IPS-15b (cell line): ENCODE results near the gene GAP43.

ENCODE experiments used
- H3K27me3 ChIP-seq: one replicate; pipeline ENCODE4 v1.6.1; 2013; ENCODE audit warnings: low read length; ENCODE audit not compliant: control insufficient read depth, insufficient read depth
- H3K36me3 ChIP-seq: one replicate; pipeline ENCODE4 v1.6.1; 2013; ENCODE audit warnings: low read length; ENCODE audit not compliant: control insufficient read depth, insufficient read depth
- H3K4me1 ChIP-seq: one replicate; pipeline ENCODE4 v1.6.1; 2013; ENCODE audit warnings: mild to moderate bottlenecking, low read length; ENCODE audit not compliant: control insufficient read depth, insufficient read depth
- H3K4me3 ChIP-seq: one replicate; pipeline ENCODE4 v1.5.1; 2013; ENCODE audit warnings: low read depth, low read length
- H3K9ac ChIP-seq: one replicate; pipeline ENCODE4 v1.6.1; 2013; ENCODE audit warnings: low read depth, mild to moderate bottlenecking, low read length
- H3K9me3 ChIP-seq: one replicate; pipeline ENCODE4 v1.6.1; 2013; ENCODE audit warnings: mild to moderate bottlenecking, low read length; ENCODE audit not compliant: control insufficient read depth, insufficient read depth

GAP43 gene

DNA sequence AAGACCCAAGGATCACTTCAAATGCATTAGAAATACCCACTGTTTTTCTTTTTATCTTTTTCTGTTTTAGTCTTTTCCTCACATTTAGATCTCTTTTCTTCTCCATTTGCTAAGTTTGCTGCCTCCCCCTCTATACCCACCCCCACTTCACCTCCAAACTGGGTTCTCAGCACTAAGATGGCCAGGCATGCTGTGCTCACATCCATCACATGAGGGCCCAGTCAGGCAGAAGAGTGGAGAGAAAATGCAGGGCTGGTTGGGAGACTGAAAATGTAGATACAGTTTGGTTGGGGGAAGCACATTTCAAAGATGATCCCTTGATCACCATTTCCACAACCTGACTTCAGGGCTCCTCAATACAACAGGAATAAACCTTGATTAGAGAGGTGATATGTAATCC is 8.7 kb downstream of the GAP43 start:
- H3K4me3 ChIP-seq, result no peak overlapping the region
- H3K36me3 ChIP-seq, result no peaks in the 10 kb centered on the region
- peaks cover 17% of the 10 kb centered on the region for H3K4me1 ChIP-seq
- H3K9me3 ChIP-seq, result no peaks in the 10 kb centered on the region
- H3K27me3 ChIP-seq, result no peaks in the 10 kb centered on the region
- no peak overlapping the region for H3K9ac ChIP-seq

DNA sequence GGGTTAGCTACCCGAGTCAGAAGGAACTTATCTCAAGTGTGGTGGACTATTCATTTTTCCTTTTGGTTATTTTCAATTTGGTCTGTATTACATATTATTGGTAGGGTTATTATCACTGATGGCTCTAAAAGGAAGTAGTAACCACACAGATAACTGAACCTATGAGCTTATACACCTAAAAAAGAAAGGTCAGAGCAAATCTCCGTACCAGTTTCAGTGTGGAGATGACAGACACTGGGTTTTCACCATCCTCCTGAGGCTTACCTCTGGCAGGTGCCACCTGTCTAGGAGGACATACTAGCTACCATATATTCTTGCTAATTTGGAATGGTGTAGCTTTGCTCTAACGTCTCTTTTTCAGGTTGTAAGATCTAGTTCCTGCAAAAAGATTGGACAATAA is 10.2 kb downstream of the GAP43 start:
- H3K27me3 ChIP-seq, result no peaks in the 10 kb centered on the region
- no peak overlapping the region for H3K9ac ChIP-seq
- no peak overlapping the region for H3K4me3 ChIP-seq
- H3K4me1 ChIP-seq, result peaks cover 5% of the 10 kb centered on the region
- H3K9me3 ChIP-seq, result no peaks in the 10 kb centered on the region
- no peaks in the 10 kb centered on the region for H3K36me3 ChIP-seq

GRCh38 chr3:115634052-115634451 is 10.7 kb downstream of the GAP43 start:
- Histone ChIP-seq H3K27me3 (no peaks in the 10 kb centered on the region), H3K4me3 (no peak overlapping the region), H3K9me3 (no peaks in the 10 kb centered on the region), H3K4me1 (peaks cover 5% of the 10 kb centered on the region), H3K36me3 (no peaks in the 10 kb centered on the region), H3K9ac (no peak overlapping the region)

- Histone ChIP-seq H3K9me3 (no peaks in the 10 kb centered on the region), H3K27me3 (no peaks in the 10 kb centered on the region), H3K4me1 (peaks cover 5% of the 10 kb centered on the region), H3K36me3 (no peaks in the 10 kb centered on the region), H3K9ac (no peak overlapping the region), H3K4me3 (no peak overlapping the region)
Measured at GRCh38 chr3:115635406-115635805, 12.1 kb downstream of the GAP43 start.

GRCh38 chr3:115638241-115638640 is 14.9 kb downstream of the GAP43 start:
- Histone ChIP-seq H3K9ac (no peak overlapping the region), H3K9me3 (no peaks in the 10 kb centered on the region), H3K27me3 (no peaks in the 10 kb centered on the region), H3K4me3 (no peak overlapping the region), H3K36me3 (no peaks in the 10 kb centered on the region), H3K4me1 (no peaks in the 10 kb centered on the region)

GRCh38 chr3:115638991-115639390 is 15.7 kb downstream of the GAP43 start:
- Histone ChIP-seq H3K4me3 (no peak overlapping the region), H3K27me3 (no peaks in the 10 kb centered on the region), H3K36me3 (no peaks in the 10 kb centered on the region)

GRCh38 chr3:115644391-115644790 is 21.1 kb downstream of the GAP43 start:
- Histone ChIP-seq H3K36me3 (no peaks in the 10 kb centered on the region), H3K4me1 (no peaks in the 10 kb centered on the region), H3K27me3 (no peaks in the 10 kb centered on the region), H3K9ac (no peak overlapping the region), H3K9me3 (no peaks in the 10 kb centered on the region), H3K4me3 (no peak overlapping the region)

More at GRCh38 chr3:115638991-115639390, 15.7 kb downstream of the GAP43 start:
- Histone ChIP-seq H3K9ac (no peak overlapping the region), H3K4me1 (no peaks in the 10 kb centered on the region), H3K9me3 (no peaks in the 10 kb centered on the region)

DNA sequence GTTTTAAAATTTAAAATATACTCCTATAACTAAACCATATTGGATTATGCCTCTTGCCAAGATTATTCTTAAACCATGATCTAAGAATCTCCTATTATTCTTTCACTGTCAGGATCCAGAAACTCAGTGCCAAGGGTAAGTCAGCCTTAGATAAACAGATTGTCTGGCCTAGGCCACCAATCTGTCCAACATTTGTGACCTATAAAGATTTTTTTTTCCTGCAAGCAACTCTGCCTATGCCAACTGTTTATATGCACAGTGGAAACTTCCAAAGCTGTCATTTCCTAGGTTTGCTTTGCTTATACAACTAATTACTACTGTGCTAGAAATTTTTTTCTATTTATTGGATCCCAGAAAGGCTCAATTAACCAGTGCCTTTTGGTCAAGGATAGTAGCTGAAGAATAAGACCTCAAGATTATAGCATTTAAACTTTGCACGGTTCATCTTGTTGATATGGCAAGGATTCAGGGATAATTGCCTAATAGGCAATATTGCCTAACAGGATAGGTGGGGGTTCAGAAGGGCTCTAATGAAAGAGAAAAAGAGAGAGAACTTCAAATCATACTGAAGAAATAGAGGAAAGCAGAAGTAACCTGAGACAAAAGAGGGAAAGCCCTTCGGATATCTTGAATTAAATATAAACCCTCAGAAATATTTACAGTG is 22.8 kb downstream of the GAP43 start:
- Histone ChIP-seq H3K4me3 (no peak overlapping the region), H3K9ac (no peak overlapping the region), H3K4me1 (no peaks in the 10 kb centered on the region), H3K36me3 (no peaks in the 10 kb centered on the region), H3K27me3 (no peaks in the 10 kb centered on the region), H3K9me3 (no peaks in the 10 kb centered on the region)

DNA sequence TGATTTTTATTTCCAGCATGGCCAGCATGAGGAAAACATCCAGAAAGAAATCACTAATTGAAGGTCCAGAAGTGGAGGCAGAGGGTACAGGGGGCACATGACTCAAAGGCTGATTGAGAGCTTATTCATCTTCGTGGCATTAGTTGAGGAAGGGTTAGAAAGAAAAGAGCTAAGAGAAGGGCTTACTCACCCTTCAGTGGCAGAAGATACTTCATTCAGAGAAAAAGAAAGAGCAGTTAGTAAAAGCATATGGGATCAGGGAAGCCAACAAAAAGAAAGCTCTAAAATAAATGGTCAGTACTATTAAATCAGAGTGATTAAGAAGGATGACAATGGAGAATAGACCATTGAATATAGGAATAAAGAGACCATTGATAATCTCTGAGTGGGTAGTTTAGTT is 25.2 kb downstream of the GAP43 start:
- Histone ChIP-seq H3K36me3 (no peaks in the 10 kb centered on the region), H3K9ac (no peak overlapping the region), H3K9me3 (no peaks in the 10 kb centered on the region)

GRCh38 chr3:115651087-115651486 is 27.8 kb downstream of the GAP43 start:
- Histone ChIP-seq H3K9ac (no peak overlapping the region), H3K4me3 (no peak overlapping the region), H3K36me3 (no peaks in the 10 kb centered on the region)

More for the DNA sequence above, 25.2 kb downstream of the GAP43 start:
- Histone ChIP-seq H3K4me1 (no peaks in the 10 kb centered on the region), H3K27me3 (no peaks in the 10 kb centered on the region), H3K4me3 (no peak overlapping the region)

GRCh38 chr3:115651599-115651998 is 28.3 kb downstream of the GAP43 start:
- no peaks in the 10 kb centered on the region for H3K36me3 ChIP-seq
- no peaks in the 10 kb centered on the region for H3K27me3 ChIP-seq
- no peak overlapping the region for H3K4me3 ChIP-seq
- H3K9ac ChIP-seq, result no peak overlapping the region
- H3K9me3 ChIP-seq, result no peaks in the 10 kb centered on the region
- no peaks in the 10 kb centered on the region for H3K4me1 ChIP-seq

More at GRCh38 chr3:115651087-115651486, 27.8 kb downstream of the GAP43 start:
- Histone ChIP-seq H3K9me3 (no peaks in the 10 kb centered on the region), H3K4me1 (no peaks in the 10 kb centered on the region), H3K27me3 (no peaks in the 10 kb centered on the region)

GRCh38 chr3:115652738-115653137 is 29.4 kb downstream of the GAP43 start:
- H3K36me3 ChIP-seq, result no peaks in the 10 kb centered on the region
- H3K9ac ChIP-seq, result no peak overlapping the region

More at GRCh38 chr3:115652738-115653137, 29.4 kb downstream of the GAP43 start:
- Histone ChIP-seq H3K4me3 (no peak overlapping the region), H3K4me1 (peaks cover under 1% of the 10 kb centered on the region), H3K27me3 (no peaks in the 10 kb centered on the region), H3K9me3 (no peaks in the 10 kb centered on the region)
